BJ (cell line): Measurements from ENCODE around the gene SCML1. TPM values are rescaled to one million over a fixed set of nuclear protein-coding genes. Genes with fewer than 3 reads are reported as not detected.
A peak's percentile ranks its signal among the peaks of the same experiment; 100 is the strongest.

Source experiments
- CTCF ChIA-PET: fragments of 350-600 bp; formaldehyde crosslinking; extraction: SDS; loops from one replicate; lab custom pipeline; 2021; ENCODE audit warnings: antibody characterized with exemption, inconsistent platforms; lab: Yijun Ruan, JAX
- POLR2A ChIA-PET: fragments of 300-600 bp; sonication (Branson Sonifier 250); formaldehyde crosslinking; extraction: SDS; loops from one replicate; lab custom pipeline; 2021; ENCODE audit warnings: antibody characterized with exemption; lab: Charles Lee
- DNase-seq: peaks from one replicate; pipeline ENCODE4 v3.0.0-alpha.2; 2011; ENCODE audit warnings: low read depth
- H3K27me3 ChIP-seq: 2 replicates; pipeline ENCODE4 v1.6.0; 2011; ENCODE audit warnings: low read length; ENCODE audit not compliant: control insufficient read depth, insufficient read depth
- H3K36me3 ChIP-seq: 2 replicates; pipeline ENCODE4 v1.5.1; 2011; ENCODE audit warnings: low read length; ENCODE audit not compliant: control insufficient read depth, insufficient read depth
- H3K4me3 ChIP-seq: 2 replicates; pipeline ENCODE4 v1.5.1; 2011; ENCODE audit warnings: low read depth, mild to moderate bottlenecking, control low read depth, low read length
- polyA plus RNA-seq: library from polyadenylated mRNA; depleted of rRNA; stranded (reverse); fragments of >200 nt; gene quantifications from 2 replicates; pipeline ENCODE4 v1.2.3, GENCODE V29; 2011
- TF ChIP-seq, protein P1 (sequence below): IDR thresholded peaks from 2 replicates; pipeline ENCODE4 v1.5.1; 2011; ENCODE audit warnings: low read depth, mild to moderate bottlenecking, control low read depth, inconsistent platforms, low read length, moderate library complexity; ENCODE audit not compliant: insufficient read depth

Gene SCML1
- polyA plus RNA-seq, 1 experiment, result 15.0 TPM

DNA sequence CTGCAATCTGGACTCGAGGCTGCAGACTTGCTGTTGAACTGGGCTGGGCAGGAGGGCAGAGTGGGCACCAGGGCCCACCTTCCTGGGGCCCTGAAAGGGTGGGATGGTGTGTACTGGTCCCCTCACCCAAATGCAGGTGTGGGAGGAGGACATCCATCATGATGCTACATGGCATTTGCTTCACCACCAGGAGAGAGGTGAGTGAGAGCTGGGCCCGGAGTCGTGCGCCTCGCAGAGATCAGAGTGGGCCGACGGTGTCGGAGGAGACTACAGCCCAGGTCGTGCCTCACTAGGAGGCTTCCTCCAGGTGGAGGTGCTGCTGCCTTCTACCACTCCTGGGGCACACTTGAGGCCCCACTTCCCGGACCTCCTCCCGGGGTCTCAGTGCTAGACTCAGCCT, 50.3 kb downstream of the SCML1 start:
- DNase-seq, result no peak
- H3K36me3 ChIP-seq, result no peaks in the 10 kb centered on the region
- TF ChIP-seq, protein P1, sequence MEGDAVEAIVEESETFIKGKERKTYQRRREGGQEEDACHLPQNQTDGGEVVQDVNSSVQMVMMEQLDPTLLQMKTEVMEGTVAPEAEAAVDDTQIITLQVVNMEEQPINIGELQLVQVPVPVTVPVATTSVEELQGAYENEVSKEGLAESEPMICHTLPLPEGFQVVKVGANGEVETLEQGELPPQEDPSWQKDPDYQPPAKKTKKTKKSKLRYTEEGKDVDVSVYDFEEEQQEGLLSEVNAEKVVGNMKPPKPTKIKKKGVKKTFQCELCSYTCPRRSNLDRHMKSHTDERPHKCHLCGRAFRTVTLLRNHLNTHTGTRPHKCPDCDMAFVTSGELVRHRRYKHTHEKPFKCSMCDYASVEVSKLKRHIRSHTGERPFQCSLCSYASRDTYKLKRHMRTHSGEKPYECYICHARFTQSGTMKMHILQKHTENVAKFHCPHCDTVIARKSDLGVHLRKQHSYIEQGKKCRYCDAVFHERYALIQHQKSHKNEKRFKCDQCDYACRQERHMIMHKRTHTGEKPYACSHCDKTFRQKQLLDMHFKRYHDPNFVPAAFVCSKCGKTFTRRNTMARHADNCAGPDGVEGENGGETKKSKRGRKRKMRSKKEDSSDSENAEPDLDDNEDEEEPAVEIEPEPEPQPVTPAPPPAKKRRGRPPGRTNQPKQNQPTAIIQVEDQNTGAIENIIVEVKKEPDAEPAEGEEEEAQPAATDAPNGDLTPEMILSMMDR, result no peak
- no peak overlapping the region for H3K4me3 ChIP-seq
- ChIA-PET CTCF (interaction anchor here (1.8 kb wide), 1 partner anchor 14 kb away, joined by 5 read pairs; no protein-coding TSS in a partner anchor), POLR2A (no interaction called here)
- H3K27me3 ChIP-seq, result no peaks in the 10 kb centered on the region

DNA sequence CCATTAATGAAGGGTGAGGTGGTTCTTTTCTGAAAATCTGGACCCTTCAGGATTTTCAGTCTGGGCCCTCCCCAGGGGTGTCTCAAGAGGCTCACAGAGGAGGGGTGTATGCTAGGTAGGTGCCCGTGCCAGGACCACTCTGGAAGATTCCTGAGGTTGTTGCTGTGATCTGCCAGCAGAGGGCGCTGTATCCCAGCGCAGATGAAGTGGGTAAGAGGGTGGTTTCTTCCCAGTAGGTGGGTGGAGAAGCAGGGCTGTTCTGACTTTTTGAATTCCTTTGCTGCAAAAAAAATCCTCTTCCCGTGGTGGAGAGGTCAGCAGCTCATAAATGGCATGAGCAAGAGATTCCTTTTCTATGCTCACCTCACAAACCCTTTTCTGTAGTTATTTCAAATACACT, 51.1 kb downstream of the SCML1 start:
- ChIA-PET POLR2A (no interaction called here), CTCF (interaction anchor here (1.8 kb wide), 1 partner anchor 13 kb away, joined by 5 read pairs; no protein-coding TSS in a partner anchor)
- TF ChIP-seq, protein P1, result peak; percentile 78
- DNase-seq, result peak; percentile 1
- Histone ChIP-seq H3K27me3 (no peaks in the 10 kb centered on the region), H3K4me3 (no peak overlapping the region), H3K36me3 (no peaks in the 10 kb centered on the region)

DNA sequence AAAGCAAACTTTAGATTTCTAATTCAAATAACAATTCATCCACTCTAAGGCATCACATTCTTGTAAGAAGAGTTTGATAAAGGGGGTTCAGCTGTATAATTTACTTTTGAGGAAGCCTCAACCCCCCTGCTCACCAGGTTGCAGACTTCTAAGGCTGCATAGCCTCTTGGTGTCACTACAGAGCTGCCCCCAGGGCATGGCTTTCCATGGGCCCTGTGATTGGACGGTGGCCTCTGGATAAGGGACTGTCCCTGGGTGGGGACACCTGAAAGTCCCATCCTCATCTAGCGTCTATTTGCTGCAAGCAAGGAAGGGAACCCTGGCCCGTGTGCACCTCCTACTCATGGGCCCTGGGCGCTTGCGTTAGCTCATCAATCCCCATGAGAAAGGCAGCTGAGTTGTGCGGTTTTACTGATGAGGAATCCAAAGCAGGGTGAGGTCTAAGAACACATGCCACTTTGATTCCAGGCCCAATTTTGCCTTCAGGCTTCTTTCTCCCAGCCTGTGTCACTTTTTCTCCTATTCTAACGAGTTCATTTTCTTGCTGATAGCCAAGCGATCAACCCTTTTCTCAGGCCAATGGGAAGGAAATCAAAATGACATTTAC, 51.8 kb downstream of the SCML1 start:
- DNase-seq, result no peak
- H3K4me3 ChIP-seq, result no peak overlapping the region
- H3K27me3 ChIP-seq, result no peaks in the 10 kb centered on the region
- ChIA-PET POLR2A (no interaction called here), CTCF (interaction anchor here (0.6 to 1.8 kb wide), 3 partner anchors 10 to 16 kb away, joined by 3 to 5 read pairs (median 4); no protein-coding TSS in a partner anchor)
- TF ChIP-seq, protein P1, result no peak
- no peaks in the 10 kb centered on the region for H3K36me3 ChIP-seq

DNA sequence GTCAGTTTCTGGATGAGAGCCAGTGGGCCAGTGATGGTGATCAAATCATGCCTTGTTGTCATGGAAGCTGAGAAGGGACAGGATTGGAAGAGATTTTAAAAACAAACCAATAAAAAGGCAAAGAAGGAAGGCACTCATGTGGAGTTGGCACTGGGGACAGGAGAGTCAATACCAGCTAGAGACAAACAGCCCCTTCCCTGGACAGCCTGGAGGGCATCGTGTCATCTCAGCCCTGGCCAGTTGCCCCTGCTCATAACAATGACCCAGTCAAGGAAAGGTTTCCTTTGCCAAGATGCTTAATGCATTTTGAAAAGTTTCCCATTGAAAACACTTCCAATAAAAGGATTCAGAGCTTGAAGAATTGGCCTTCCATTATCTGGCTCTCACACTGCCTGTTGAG, 55.5 kb downstream of the SCML1 start:
- CTCF ChIA-PET, result no interaction called here
- H3K4me3 ChIP-seq, result no peak overlapping the region
- DNase-seq, result no peak
- POLR2A ChIA-PET, result no interaction called here
- TF ChIP-seq, protein P1, result no peak
- H3K27me3 ChIP-seq, result no peaks in the 10 kb centered on the region
- no peaks in the 10 kb centered on the region for H3K36me3 ChIP-seq

DNA sequence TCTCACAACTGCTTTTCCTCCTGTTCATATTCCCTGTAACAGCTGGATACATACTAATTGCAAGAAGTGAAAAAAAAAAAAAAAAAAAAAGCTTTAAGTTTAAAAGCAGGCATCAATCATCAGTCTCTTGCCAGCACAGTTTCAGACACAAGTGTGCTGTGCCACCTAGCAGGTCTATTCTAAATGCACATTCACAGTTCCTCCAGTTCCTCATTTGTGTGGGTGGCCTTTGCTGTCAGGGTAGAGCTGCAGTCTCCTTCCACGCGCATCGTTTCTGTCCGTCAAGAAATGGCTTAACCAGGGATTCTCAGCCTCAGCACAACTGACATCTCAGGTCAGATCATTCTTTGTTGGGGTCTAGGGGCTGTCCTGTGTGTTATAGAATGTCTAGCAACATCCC, 61.6 kb downstream of the SCML1 start:
- ChIA-PET POLR2A (no interaction called here), CTCF (no interaction called here)
- TF ChIP-seq, protein P1, result no peak
- Histone ChIP-seq H3K36me3 (no peaks in the 10 kb centered on the region), H3K4me3 (no peak overlapping the region), H3K27me3 (no peaks in the 10 kb centered on the region)
- no peak for DNase-seq
